Astrocyte (in vitro differentiated cells and primary cell): ENCODE measurements around the gene OXNAD1. TPM values are rescaled to one million over a fixed set of nuclear protein-coding genes. Genes with fewer than 3 reads are reported as not detected.

Experiments used
- DNase-seq: peaks from one replicate; pipeline ENCODE4 v3.0.0-alpha.2; 2010; ENCODE audit warnings: low read depth
- FAIRE-seq: peaks from 2 replicates; lab custom pipeline; 2011; peaks lifted over from hg19 to GRCh38; lab: Jason Lieb, UNC
- H2AFZ ChIP-seq: 2 replicates; pipeline ENCODE4 v1.6.0; 2012; ENCODE audit warnings: low read depth, low read length, inconsistent platforms
- H3K27ac ChIP-seq: 2 replicates; pipeline ENCODE4 v1.5.1; 2011; ENCODE audit warnings: low read depth, low read length, inconsistent platforms
- H3K27me3 ChIP-seq: 2 replicates; pipeline ENCODE4 v1.6.0; 2011; ENCODE audit warnings: low read length, inconsistent platforms; ENCODE audit not compliant: insufficient read depth
- H3K36me3 ChIP-seq: 2 replicates; pipeline ENCODE4 v1.5.1; 2011; ENCODE audit warnings: low read length, inconsistent platforms; ENCODE audit not compliant: insufficient read depth
- H3K4me1 ChIP-seq: 2 replicates; pipeline ENCODE4 v1.5.1; 2011; ENCODE audit warnings: low read length, inconsistent platforms; ENCODE audit not compliant: insufficient read depth
- H3K4me2 ChIP-seq: 2 replicates; pipeline ENCODE4 v1.6.0; 2012; ENCODE audit warnings: low read length, inconsistent platforms
- H3K4me3 ChIP-seq: 2 replicates; pipeline ENCODE4 v1.5.1; 2011; ENCODE audit warnings: low read depth, mild to moderate bottlenecking, low read length, inconsistent platforms; ENCODE audit not compliant: insufficient read depth
- H3K79me2 ChIP-seq: 2 replicates; pipeline ENCODE4 v1.6.0; 2012; ENCODE audit warnings: mild to moderate bottlenecking, low read length, inconsistent platforms; ENCODE audit not compliant: insufficient read depth
- H3K9ac ChIP-seq: 2 replicates; pipeline ENCODE4 v1.6.0; 2012; ENCODE audit warnings: mild to moderate bottlenecking, low read length, inconsistent platforms
- H3K9me3 ChIP-seq: 2 replicates; pipeline ENCODE4 v1.5.1; 2012; ENCODE audit warnings: low read depth, mild to moderate bottlenecking, low read length, inconsistent platforms; ENCODE audit not compliant: insufficient read depth
- H4K20me1 ChIP-seq: 2 replicates; pipeline ENCODE4 v1.6.0; 2012; ENCODE audit warnings: low read length, inconsistent platforms; ENCODE audit not compliant: insufficient read depth
- H3K27ac Mint-ChIP-seq: one replicate; pipeline ENCODE4 v1.8.0; 2021; ENCODE audit warnings: mild to moderate bottlenecking, mixed read lengths; ENCODE audit not compliant: unreplicated experiment
- H3K27me3 Mint-ChIP-seq: one replicate; pipeline ENCODE4 v1.8.0; 2021; ENCODE audit warnings: low read depth, mixed read lengths; ENCODE audit not compliant: unreplicated experiment
- H3K36me3 Mint-ChIP-seq: one replicate; pipeline ENCODE4 v1.8.0; 2021; ENCODE audit warnings: low read depth, mixed read lengths; ENCODE audit not compliant: unreplicated experiment
- H3K4me1 Mint-ChIP-seq: one replicate; pipeline ENCODE4 v1.8.0; 2021; ENCODE audit warnings: low read depth, mixed read lengths; ENCODE audit not compliant: unreplicated experiment
- H3K4me3 Mint-ChIP-seq: one replicate; pipeline ENCODE4 v1.8.0; 2021; ENCODE audit warnings: mild to moderate bottlenecking, moderate library complexity, mixed read lengths; ENCODE audit not compliant: unreplicated experiment
- H3K9me3 Mint-ChIP-seq: one replicate; pipeline ENCODE4 v1.8.0; 2021; ENCODE audit warnings: mild to moderate bottlenecking, mixed read lengths; ENCODE audit not compliant: unreplicated experiment
- CTCF ChIP-seq: IDR thresholded peaks from 2 replicates; pipeline ENCODE4 v1.5.1; 2011; ENCODE audit warnings: low read depth, mild to moderate bottlenecking, inconsistent platforms, low read length, moderate library complexity; ENCODE audit not compliant: insufficient read depth
- EZH2 ChIP-seq: IDR thresholded peaks from 2 replicates; pipeline ENCODE4 v1.6.1; 2012; ENCODE audit warnings: mild to moderate bottlenecking, low read length, inconsistent platforms; ENCODE audit not compliant: insufficient read depth
- total RNA-seq: library from RNA; stranded (reverse); gene quantifications from 2 replicates; pipeline ENCODE4 v1.2.1, GENCODE V29; 2021

Gene OXNAD1
- total RNA-seq, 1 donor from 2014 or later, result 10.5 TPM

- peaks cover 27% of the 10 kb centered on the region for H3K4me1 Mint-ChIP-seq
- TF ChIP-seq EZH2 (no peak), CTCF (no peak)
- H3K27ac ChIP-seq, result no peak overlapping the region
Measured at GRCh38 chr3:16337856-16338540, 73.0 kb downstream of the OXNAD1 start.

DNA sequence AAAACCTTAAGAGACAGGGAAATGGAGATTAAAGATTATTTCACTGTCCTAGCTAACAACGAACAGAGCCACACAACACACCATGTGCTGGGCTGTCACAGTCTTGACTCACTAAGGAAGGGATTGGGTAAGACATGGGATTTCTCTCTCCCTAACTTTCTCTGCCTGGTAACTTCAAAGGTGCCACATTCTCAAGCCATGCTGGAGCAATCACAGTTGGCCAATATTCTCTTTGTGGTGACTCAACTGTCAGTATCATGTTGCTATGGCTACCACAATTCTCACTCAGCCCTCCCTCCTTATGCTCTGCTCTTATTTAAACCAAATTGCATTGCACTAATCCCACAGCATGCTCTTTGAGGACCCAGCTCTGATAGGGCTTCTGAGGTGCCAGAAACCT lies 74.0 kb downstream of the OXNAD1 start:
- Histone ChIP-seq H3K36me3 (peaks cover 8% of the 10 kb centered on the region), H2AFZ (no peak overlapping the region), H4K20me1 (peaks cover 29% of the 10 kb centered on the region), H3K27me3 (no peaks in the 10 kb centered on the region), H3K4me3 (no peak overlapping the region), H3K4me1 (peaks cover 7% of the 10 kb centered on the region), H3K27ac (peak overlapping the region; percentile 37), H3K79me2 (peaks cover 9% of the 10 kb centered on the region), H3K9me3 (no peaks in the 10 kb centered on the region), H3K9ac (no peak overlapping the region), H3K4me2 (peak overlapping the region; percentile 6)
- peak; percentile 87 for DNase-seq
- no peak for TF ChIP-seq EZH2
- no peak for TF ChIP-seq CTCF
- peak; percentile 99 for FAIRE-seq
- peaks cover 22% of the 10 kb centered on the region for H3K36me3 Mint-ChIP-seq
- H3K4me3 Mint-ChIP-seq, result no peak overlapping the region
- H3K9me3 Mint-ChIP-seq, result no peaks in the 10 kb centered on the region
- H3K27me3 Mint-ChIP-seq, result no peaks in the 10 kb centered on the region
- H3K4me1 Mint-ChIP-seq, result peaks cover 21% of the 10 kb centered on the region
- H3K27ac Mint-ChIP-seq, result no peak overlapping the region

More at GRCh38 chr3:16337856-16338540, 73.0 kb downstream of the OXNAD1 start:
- H3K36me3 ChIP-seq, result peaks cover 8% of the 10 kb centered on the region
- H3K79me2 ChIP-seq, result peaks cover 9% of the 10 kb centered on the region
- H3K9ac ChIP-seq, result no peak overlapping the region
- Mint-ChIP-seq H3K27ac (no peak overlapping the region), H3K27me3 (no peaks in the 10 kb centered on the region), H3K36me3 (peaks cover 19% of the 10 kb centered on the region), H3K9me3 (no peaks in the 10 kb centered on the region), H3K4me3 (no peak overlapping the region)
- peaks cover 7% of the 10 kb centered on the region for H3K4me1 ChIP-seq
- H2AFZ ChIP-seq, result no peak overlapping the region
- peaks cover 29% of the 10 kb centered on the region for H4K20me1 ChIP-seq
- DNase-seq (no peak), FAIRE-seq (no peak)
- no peaks in the 10 kb centered on the region for H3K27me3 ChIP-seq
- H3K9me3 ChIP-seq, result no peaks in the 10 kb centered on the region
- no peak overlapping the region for H3K4me3 ChIP-seq
- H3K4me2 ChIP-seq, result no peak overlapping the region

DNA sequence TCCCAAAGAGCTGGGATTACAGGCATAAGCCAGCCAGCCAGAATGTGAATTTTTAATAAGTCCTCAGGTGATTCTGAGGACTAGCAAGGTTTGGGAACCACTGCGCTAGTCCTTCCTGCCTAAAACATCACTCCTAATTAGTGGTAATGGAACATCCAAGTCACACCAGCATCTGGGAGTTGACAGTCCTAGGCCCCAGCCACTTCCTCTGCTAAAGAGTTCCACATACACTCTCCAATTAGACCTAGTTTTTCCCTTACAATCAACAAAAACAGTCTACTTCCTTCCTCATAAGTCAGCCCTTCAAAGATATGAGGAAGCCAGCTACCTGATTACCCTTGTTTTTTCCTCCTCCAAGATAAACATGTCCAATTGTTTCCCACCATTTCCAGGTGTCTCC lies 78.1 kb downstream of the OXNAD1 start:
- Histone ChIP-seq H2AFZ (no peak overlapping the region), H3K9ac (no peak overlapping the region), H3K27me3 (no peaks in the 10 kb centered on the region), H3K36me3 (peaks cover 2% of the 10 kb centered on the region), H3K79me2 (peaks cover 1% of the 10 kb centered on the region), H4K20me1 (peaks cover 23% of the 10 kb centered on the region), H3K4me1 (peaks cover 7% of the 10 kb centered on the region), H3K9me3 (no peaks in the 10 kb centered on the region), H3K4me3 (no peak overlapping the region), H3K27ac (no peak overlapping the region), H3K4me2 (no peak overlapping the region)
- Mint-ChIP-seq H3K9me3 (no peaks in the 10 kb centered on the region), H3K27me3 (no peaks in the 10 kb centered on the region), H3K36me3 (peaks cover 19% of the 10 kb centered on the region), H3K27ac (peak overlapping the region; percentile 77), H3K4me1 (peaks cover 16% of the 10 kb centered on the region), H3K4me3 (no peak overlapping the region)
- FAIRE-seq (no peak), DNase-seq (no peak)
- TF ChIP-seq CTCF (no peak), EZH2 (no peak)
